ENCODE measurements around the gene CAB39L.
A peak's percentile ranks its signal among the peaks of the same experiment; 100 is the strongest.
"Not testable (repeated sequence)": the region's sequence is repeated elsewhere in the genome, so short reads cannot be mapped to it uniquely, and the experiment has no call there.

Gene CAB39L

DNA sequence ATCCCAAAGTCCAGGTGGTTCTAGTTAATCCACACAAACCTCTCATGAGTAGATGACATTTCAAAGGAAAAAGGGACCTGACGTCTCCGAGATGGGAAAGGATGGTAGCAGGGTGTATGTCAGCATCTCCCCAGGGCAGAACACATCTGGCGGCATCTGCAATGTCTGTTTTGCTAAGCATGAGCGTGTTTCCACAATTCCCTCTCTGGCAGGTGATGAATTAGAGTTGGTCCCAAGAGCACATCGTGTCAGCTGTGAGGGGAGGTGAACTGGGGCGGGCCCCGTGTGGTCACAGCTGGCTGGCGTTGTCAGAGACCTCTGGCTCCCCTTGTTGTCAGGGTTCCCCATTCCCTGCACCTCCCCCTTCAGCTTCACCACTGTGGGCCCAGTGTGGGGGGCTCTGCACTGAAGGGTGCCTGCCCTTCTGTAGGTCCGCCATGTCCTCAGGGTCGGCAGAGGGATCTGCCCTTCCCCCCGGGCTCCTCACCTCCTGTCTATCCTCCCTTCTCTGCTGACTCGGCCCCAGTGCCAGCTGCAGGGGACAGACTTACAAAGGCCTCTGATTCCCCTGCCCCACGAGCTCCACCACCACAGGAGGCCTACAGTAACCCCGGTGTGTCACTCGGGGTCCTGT is 138.0 kb downstream of the CAB39L start:
- DNase-seq: no peak

DNA sequence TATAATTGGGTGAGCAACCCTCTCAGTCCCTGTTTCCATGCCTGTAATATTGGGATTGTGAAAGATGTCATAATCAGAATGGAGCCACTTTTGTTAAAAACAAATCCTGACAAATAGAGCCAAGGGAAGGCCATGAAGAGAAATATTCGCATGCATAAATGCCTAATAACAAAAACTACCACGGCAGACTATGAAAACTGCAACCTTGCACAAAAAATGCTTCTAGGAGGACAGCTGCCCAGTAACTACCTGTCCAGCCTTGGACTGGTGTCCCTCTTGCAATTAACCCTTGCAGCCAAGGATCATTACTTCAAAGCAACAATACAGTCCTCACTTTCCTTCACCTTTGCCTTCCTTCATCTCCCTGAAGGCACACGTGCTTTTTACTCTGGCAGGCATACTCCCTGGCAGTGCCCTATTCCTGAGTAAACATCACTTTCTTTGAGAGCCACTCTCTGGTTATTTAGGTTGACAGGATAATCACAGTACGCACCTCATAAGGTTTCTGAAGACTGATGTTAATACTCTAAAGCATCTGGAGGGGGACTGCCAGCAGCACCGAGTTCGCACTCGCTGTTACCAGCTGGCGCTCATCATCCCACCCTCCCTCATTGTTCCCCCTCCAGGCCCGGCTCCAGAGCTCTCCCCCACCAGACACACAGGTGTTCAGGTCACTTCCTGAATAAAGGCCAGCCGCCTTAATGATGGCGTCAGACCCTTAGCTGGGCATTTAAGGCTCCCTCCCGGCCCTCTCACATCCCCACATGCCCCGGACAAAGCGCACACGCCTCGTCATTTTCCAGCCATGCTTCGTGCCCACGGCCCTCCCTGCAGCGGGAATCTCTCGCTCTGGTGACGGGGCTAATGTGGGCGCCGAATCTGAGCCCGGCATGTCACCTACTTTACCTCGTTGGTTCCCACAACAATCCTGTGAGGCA is 138.8 kb downstream of the CAB39L start:
- DNase-seq: no peak

DNA sequence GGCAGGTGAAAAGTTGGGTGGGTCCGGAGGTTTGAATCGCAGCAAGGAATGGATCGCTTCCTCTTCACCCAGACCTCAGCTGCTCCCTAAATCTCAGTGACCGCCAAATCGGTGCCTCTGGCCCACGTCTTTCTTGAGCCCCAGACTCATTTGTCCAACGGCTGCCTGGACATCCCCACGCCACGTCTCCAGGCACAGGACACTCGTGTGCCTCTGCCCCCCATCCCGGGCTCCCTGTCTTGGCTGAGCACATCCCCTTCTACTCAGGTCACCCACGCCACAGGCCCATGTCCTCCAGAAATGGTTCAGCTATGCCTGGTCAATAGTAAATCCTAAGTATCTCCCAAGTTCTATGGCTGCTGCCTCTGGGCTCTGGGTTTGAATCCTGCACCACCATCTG is 139.5 kb downstream of the CAB39L start:
- no peak for DNase-seq

DNA sequence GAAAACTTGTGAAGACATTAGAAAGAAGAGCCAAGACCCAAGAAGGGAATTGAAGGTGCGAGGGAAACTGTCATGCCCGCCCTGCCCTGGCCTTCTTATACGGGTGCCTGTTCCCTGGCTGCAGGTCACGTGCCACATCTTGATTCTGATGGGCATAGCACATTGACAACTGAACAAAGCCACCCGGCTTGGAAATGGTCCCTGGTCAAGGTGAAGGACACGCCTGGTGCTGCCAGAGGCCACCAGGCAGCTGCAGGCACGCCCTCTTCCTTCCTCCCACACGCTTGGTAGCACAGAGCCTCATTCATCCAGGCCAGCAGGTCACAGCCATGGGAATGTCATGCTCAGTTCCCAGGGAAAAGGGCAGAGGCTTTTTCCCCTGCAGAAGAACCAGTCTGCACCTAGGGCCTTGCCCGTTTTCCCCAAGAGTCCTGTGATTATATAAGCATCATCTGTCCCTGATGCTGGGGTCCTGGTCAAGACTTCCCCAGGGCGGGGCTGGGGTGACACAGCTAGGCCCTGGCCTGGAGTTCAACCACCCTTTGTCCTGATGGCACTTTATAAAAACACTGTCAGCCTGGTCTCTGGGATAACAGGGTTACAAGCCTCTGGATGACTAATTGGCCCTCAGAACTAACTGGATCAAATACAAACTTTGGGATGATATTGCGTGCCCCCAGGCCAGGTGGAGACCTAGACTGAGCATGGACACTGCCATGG is 140.2 kb downstream of the CAB39L start:
- DNase-seq: no peak

DNA sequence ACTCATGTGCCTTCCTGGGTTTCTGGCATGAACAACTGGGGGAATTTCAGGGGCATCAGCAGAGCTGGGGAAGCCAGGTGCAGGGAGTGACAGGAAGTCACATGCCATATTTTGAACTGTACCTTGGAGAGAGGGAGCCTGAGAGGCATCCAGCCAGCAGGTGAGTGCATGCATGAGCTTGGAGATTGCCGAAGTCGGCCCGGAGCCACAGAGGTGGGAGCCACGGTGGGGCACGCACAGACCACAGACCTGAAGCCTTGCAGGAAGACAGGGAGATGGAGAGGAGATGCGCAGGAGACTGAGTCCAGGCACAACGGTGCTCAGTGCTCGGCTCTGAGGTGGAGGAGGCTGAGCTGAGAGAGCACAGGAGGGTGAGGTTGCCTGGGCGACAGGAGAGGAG is 141.0 kb downstream of the CAB39L start:
- no peak for DNase-seq

DNA sequence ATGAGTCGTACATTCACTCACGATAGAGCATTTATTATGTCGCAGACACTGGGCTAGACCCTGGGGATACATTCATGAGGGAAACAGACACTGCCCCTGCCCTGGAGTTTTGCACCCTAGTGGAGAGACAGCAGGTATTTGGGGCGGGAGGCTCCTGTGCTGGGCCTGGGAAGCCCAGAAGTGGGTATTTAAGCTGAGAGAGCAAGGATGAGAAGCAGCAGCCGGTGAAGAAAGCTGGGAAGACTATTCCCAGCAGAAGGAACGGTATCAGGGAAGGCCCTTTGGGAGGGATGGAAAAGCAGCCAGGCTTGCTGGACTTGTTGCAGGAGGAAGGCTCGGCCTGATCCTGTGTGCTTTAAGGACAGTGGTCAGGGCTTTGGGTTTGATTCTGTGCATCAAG is 141.6 kb downstream of the CAB39L start:
- no peak for DNase-seq

DNA sequence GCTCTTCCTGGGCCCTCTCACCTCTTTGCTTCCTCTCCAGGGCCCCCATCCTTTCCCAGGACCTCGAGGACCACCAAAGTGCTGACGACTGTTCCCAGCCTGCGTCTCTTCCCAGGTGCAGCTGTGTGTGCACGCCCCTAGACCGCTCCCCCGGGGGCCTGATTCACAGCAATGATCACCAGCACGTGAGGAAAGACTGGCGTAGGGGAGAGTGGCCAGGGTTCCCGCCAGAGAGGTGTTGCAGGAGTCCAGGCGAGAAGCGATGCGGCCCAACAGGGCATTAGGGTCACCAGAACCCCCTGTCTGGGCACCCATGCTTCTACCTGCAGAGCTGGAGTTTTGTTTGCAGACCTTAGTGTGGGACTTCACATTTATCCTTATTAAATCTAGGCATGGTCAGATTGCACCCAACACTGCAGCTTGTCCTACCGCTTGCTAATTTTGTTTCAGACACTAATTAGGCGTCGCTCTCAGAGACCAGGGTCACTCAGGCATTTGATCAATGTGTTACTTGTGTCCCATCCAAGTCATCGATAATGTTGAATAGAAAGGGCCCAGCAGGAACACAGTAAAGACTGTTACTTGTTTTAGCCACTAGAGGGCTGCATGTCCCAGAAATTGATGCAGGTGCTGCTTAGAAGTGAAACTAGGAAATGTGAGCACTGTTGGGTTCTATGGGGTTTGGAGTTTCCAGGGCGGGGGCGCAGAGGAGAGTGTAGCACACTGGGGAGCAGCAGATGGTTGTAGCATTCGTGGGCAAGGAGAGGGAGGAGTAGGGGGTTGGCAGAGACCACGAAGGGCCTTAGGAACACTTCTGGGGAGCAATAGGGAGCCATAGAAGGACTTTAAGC is 142.9 kb downstream of the CAB39L start:
- peak; percentile 48 for DNase-seq

DNA sequence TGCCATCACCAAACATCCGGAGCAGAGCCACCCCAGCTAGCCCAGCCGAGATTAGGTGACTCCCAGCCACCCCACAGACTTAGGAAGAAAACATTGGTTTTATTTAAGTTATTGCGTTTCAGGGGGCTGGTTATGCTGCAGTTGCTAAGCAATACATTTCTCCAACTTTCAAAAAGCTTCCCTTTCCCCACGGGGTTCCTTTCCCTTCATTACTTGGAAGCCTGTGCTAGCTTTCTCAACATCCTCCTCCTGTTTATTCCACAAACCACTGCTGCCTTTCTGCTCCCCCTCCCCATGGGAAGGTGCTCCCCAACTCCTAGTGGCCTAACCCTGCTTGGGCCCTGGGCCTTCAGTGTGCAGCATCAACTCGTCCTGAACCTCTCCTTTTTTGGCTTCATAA is 143.6 kb downstream of the CAB39L start:
- no peak for DNase-seq

DNA sequence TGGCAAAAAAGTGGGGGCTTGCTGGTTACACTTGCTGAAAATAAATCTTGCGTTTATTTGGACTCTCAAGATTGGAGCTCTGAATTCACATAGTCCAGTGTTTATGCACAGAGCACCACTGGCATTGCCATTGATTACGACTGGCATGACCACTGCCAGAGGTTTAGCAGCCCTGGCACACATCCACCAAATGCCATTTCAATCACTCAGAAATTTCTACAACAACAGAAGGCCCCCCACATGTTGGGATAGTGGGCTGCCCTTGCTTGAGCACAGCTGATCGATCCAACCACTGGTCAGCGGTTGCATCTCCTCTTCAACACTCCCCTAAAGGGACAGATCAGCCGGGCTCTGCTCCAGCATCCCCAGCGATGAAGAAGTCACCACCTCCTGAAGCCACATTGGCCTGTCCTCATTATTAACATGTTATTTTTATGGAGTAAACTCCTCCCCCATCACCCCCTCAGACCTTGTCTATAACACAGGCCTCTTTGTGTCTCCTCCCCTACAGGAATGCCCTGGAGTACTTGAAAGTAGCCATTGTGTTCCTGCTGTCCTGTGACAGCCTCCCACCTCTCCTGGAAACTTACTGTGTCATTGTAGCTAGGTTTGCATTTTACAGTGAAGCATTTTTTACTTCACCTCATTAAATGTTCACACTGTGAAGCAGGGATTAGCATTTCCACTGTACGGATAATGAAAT is 144.8 kb downstream of the CAB39L start:
- no peak for DNase-seq

DNA sequence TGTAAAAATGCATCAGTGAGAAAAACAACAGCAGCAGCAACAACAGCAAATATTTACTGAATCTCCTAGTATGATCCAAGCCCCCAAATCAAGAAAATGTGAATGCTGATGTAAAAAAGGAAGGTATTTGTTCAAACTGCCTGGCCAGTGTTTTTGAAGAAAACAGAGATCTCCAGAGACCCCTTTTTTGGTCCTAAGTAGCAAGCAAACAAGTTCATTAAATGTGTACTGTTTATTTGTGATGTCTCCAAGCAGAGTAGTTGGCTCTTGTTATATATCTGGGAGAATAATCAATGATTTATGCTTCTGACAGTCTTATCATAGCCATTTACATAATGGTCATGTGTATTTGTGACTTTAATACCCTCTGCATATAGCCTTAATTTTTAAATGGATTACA is 145.4 kb downstream of the CAB39L start:
- no peak for DNase-seq

DNA sequence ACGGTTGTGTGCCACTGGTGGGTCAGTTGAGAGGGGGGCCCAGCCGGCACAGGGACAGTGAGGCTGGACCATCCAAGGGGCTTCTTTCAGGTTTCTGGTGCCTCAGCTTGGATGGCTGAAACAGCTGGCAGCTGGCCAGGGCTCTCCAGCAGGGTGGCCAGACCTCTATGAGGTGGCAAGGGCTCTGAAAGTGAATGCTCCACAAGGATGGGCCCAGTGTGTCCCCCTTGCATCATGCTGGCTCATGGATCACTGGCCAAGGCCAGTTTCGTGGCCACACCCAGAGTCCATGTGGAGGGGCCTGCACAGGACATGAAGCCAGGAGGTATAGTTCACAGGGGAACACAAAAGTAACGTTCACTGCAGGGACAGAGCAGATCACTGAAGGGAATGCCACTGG is 146.5 kb downstream of the CAB39L start:
- DNase-seq: no peak

DNA sequence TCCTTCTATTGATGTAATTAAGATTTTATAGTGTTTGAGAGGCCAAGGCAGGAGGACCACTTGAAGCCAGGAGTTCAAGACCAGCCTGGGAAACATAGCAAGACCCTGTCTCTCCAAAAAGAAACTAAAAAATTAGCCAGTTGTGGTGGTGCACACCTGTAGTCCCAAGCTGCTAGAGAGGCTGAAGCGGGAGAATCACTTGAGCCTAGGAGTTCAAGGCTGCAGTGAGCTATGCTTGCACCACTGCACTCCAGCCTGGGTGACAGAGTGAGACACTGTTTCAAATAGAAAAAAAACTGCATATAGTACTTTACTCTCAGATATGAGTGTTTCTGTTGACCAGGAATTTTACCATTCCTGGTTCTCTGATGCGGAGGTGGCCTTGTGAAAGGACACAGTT is 147.2 kb downstream of the CAB39L start:
- DNase-seq: no peak

DNA sequence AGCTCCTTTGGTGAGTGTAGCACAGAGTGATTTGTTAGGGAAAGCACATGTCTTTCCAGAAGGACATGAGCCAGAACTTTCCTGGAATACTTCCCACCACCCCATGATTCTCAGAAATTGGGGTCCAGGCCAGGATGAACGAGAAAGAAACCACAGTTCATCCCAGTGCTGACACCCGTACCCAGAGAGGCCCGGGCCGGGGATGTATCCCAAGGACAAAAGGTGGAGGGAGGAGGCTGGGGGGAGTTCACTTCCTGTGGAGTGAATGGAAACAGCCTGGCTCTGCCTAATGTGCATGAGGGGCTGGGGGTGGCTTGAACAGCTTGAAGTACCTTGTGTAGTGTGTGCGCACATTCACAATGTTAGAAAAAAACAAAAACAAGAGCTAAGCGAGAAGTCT is 148.6 kb downstream of the CAB39L start:
- DNase-seq: no peak

DNA sequence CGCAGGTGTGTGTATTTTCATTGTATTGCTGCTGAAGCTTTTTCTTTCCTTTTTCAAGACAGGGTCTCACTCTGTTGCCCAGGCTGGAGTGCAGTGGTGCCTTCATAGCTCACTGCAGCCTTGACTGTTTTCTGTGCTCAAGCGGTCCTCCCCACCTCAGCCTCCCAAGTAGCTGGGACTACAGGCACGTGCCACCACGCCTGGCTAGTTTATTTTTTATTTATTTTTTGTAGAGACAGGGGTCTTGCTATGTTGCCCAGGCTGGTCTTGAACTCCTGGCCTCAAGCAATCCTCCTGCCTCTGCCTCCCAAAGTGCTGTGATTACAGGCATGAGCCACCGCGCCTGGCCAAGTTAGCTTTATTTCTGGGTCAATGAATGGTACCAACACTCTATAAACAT is 149.1 kb downstream of the CAB39L start:
- not testable (repeated sequence) for DNase-seq

DNA sequence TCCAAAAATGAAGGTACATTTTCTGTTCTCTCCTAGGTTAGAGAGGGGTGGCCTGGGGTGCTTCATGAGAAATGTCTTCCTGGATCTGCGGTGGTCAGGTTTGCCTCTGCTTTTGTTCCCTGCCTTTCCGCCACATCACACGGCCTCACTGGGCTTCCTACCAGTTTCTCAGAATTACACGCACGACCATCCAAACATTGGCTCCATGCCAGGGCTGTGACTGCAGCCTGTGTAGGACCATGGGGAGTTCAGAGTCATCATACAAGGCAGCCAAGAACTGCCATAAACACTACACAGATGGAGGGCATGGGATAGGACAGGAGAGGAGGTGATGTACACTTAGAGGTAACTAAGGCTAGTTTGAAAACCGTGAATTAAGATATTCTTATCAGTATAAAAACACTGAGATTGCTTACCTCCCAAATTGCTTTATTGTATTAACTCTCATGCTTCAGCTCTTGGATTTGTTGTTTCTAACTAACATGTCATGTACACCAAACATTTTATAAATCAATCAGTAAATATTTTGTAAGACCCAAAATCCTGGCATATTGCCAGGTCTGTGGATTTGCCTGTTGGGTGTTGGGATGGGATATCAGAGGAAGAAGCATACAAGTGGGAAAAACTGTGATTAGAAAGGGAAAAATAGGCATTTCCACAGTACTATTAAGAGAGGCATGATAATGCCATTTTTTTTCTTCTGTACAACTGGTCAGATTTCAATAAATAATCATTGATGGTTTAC is 150.9 kb downstream of the CAB39L start:
- DNase-seq: no peak

DNA sequence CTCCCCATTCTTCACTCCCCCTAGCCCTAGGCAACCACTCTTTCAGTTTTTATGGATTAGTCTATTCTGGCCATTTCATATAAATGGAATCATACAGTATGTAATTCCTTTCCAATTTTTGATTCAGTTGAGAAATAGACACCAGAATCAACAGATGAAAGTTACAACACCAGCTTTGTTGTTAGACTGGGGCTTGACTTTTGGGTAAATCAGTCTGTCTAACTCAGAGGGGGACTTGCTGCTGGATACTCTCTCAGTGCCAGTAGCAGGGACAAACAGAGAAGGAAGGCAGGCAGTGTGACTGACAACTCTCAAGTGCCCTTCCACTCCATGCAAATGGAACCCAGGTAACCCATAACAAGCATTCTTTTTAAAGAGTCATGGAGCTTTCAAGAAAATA is 155.4 kb downstream of the CAB39L start:
- DNase-seq: no peak

DNA sequence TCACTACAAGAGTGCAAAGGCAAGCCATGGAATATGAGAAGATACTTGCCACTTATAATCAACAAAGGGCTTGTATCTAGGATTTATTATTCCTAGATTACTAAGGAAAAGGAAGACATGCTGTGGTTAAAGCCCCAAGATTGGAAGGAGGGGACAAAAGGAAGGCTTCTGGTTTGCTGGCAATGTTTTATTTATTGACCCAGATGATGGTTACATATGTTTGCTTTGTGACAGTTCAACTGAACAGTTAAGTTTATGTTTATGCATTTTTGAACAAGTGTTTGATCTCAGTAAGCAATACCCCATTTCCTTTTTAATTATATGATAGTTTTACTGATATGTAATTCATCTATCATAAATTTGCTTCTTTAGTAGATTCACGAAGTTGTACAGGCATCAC is 155.9 kb downstream of the CAB39L start:
- DNase-seq: no peak

DNA sequence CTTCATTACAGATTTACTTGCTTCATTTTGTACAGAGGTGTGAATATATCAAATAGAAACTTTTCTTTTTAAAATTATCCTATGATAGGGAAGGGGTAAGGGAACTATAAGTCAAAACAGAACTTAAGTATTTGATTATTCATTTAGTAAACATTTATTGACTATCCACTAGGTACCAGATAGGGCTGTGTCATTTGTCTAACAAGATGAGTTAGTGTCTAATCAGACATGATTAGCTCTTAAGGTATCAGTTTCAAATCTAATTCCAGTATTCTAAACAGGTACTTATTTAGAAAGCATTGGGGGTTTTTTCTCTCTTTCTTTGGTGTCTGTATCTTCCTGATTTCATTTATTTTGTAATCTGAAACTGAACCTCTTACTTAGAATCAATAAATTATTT is 164.0 kb downstream of the CAB39L start:
- DNase-seq: no peak

DNA sequence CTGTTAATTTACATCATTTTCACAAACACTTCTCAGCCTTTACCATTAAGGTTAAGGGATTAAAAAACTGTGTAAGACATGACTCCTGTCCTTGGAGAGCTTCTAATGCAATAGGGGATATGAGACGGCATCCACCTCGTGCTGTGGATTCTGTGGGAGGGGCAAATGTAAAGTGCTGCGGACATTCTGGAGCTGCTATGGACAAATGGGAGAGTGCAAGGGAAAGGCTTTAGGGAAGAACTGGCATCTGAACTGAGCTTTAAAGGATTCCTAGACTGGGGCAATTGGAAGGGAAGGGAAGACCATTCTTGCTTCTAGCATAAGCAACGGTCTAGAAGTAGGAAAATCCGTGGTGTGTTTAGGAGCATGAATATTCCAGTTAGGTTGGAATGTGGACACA is 164.8 kb downstream of the CAB39L start:
- no peak for DNase-seq

DNA sequence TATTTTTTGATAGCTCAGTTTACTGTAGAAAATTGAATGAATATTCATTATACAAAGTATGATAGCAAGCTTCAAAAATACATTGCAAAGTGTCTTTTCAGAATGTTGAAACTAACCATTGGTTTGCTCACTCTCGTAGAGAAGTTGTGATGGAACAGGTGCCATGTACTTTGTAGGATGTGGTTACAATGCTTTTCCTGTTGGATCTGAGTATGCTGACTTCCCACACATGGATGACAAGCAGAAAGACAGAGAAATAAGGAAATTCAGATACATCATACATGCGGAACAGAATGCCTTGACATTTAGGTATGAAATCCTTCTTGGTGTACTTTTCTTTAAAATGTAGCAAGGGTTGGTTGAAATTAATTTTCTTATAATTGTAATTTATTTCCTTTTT is 165.7 kb downstream of the CAB39L start:
- DNase-seq: no peak

DNA sequence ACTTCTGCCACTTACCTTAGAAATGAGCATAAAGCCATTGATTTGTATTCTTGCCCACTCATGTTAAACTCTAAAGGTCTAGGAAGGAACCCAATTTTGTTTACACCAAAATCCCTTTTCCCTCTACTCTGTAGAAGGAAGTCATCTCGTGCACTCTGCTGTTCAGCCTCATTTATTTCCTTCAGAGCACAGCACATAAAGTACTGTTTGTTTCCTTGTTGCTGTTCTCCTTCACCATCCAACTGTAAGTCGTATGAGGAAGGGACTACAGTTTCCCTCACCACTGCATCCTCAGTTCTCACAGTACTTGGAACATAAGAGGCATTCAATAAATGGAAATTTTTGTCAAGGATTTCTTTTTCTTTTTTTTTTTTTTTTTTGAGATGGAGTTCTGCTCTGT is 171.6 kb downstream of the CAB39L start:
- DNase-seq: no peak

DNA sequence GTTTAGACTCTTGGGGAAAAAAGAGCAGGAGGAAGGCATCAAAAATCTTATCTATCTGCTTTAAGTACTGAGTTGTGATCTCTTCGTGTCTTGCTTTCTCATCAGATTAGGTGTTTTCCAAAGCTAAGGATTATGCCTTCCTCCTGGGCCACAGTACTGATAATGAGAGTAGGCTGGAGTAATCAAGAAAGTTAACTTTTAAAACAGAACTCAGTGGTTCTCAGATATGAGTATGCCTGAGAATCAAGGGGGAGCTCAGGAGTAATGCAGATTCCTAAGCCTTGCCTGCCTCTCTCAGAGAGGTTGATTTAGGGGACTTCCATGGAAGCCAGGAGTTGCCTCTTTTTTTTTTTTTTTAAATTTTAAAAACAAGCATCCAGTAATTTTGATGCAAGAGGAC is 172.6 kb downstream of the CAB39L start:
- no peak for DNase-seq
